Measurements from ENCODE around the gene CATSPERD. TPM values are rescaled to one million over a fixed set of nuclear protein-coding genes. Genes with fewer than 3 reads are reported as not detected.
A peak's percentile ranks its signal among the peaks of the same experiment; 100 is the strongest.

CATSPERD gene
- total RNA-seq, 4 donors from 2014 or later, result not detected

GRCh38 chr19:5690125-5690954 lies 30.1 kb upstream of the CATSPERD start, which contains the start of gene RPL36:
RPL36 (plus strand) TSS chr19:5690295; CDS start chr19:5690508, 213 bp downstream.
- TF ChIP-seq CTCF (IDR thresholded peaks at IDR 0.05), result peak in 1 of 3 donors; percentile 95
- TF ChIP-seq POLR2A (IDR thresholded peaks at IDR 0.05), result peak in 1 of 2 donors; percentile 50
- 1 to 2% methylated on average over 48 to 59 of the region's 73 CpGs for WGBS, 2 donors
- H3K4me3 ChIP-seq (ENCODE audit: low read depth, poor library complexity, severe bottlenecking), result peak within 1 kb of the TSS; percentile 96
- intact Hi-C loops (cut with DNase I; ENCODE audit: low total_unique reads), result no loop called here
- DNase-seq (ENCODE audit: low spot score in 2 of 2), result peak; percentile 96 to 100

GRCh38 chr19:5690955-5691821 lies 29.2 kb upstream of the CATSPERD start:
- 6 to 9% methylated on average over 50 to 53 of the region's 54 CpGs for WGBS, 2 donors
- peak in 1 of 2 donors; percentile 93 for DNase-seq (ENCODE audit: low spot score in 2 of 2)
- no peak for TF ChIP-seq CTCF (IDR thresholded peaks at IDR 0.05)
- no peak for TF ChIP-seq POLR2A (IDR thresholded peaks at IDR 0.05)
- peak overlapping the region; percentile 96 for H3K4me3 ChIP-seq (ENCODE audit: low read depth, poor library complexity, severe bottlenecking)
- intact Hi-C loops (cut with DNase I; ENCODE audit: low total_unique reads), result no loop called here

GRCh38 chr19:5691822-5692722 lies 28.4 kb upstream of the CATSPERD start:
- intact Hi-C loops (cut with DNase I; ENCODE audit: low total_unique reads), result no loop called here
- no peak for TF ChIP-seq CTCF (IDR thresholded peaks at IDR 0.05)
- WGBS, 2 donors, result 45 to 52% methylated on average over 33 to 42 of the region's 42 CpGs
- H3K4me3 ChIP-seq (ENCODE audit: low read depth, poor library complexity, severe bottlenecking), result no peak overlapping the region
- peak in 1 of 2 donors; percentile 85 for DNase-seq (ENCODE audit: low spot score in 2 of 2)

GRCh38 chr19:5692723-5693194 lies 27.7 kb upstream of the CATSPERD start:
- no peak for DNase-seq (ENCODE audit: low spot score in 2 of 2)
- no peak overlapping the region for H3K4me3 ChIP-seq (ENCODE audit: low read depth, poor library complexity, severe bottlenecking)
- 75 to 77% methylated on average over 7 of the region's 7 CpGs for WGBS, 2 donors
- no peak for TF ChIP-seq CTCF (IDR thresholded peaks at IDR 0.05)
- TF ChIP-seq POLR2A (IDR thresholded peaks at IDR 0.05), result no peak
- intact Hi-C loops (cut with DNase I; ENCODE audit: low total_unique reads), result no loop called here
